ENCODE measurements around the gene AKNAD1. TPM values are rescaled to one million over a fixed set of nuclear protein-coding genes. Genes with fewer than 3 reads are reported as not detected.

AKNAD1 gene
- total RNA-seq, 1 experiment from 2014 or later: 0.07 TPM

DNA sequence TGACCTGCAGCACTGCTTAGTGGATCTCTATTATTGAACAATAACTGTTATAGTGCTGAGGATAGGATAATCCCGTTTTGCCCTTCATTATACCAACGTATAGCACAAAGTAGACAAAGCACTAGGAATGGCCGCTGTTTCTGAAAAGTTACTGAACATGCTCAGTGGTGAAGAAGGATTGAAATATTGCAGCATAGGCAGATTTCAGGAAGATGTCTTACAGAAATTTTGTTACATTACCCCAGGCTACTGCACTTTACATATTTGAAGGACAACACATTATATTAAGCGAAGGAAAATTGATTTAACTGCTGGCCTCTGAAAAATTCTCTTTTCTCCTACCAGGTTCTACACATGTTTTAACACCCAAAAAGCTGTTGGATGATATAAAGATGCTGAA lies 48.5 kb downstream of the AKNAD1 start:
- CTCF ChIA-PET: no interaction called here
- H3K36me3 ChIP-seq (ENCODE audit: low read depth, low read length): peaks cover 8% of the 10 kb centered on the region; the same call in 1 of the 2 replicates
- no peak overlapping the region for H3K4me2 ChIP-seq (ENCODE audit: low read length)
- no peaks in the 10 kb centered on the region for H3K9me3 ChIP-seq (ENCODE audit: low read length)
- no peaks in the 10 kb centered on the region for H3K27me3 ChIP-seq (ENCODE audit: low read length)
- H3K9me2 ChIP-seq (replicated peaks; ENCODE audit: low read length): no peaks in the 10 kb centered on the region
- no peaks in the 10 kb centered on the region for H3F3A ChIP-seq (ENCODE audit: low read length, unreplicated experiment)
- H3K4me1 ChIP-seq (ENCODE audit: insufficient read depth, low read length): peaks cover 11% of the 10 kb centered on the region
- ATAC-seq (no peak), DNase-seq (no peak)
- TF ChIP-seq EZH2phosphoT487 (IDR thresholded peaks at IDR 0.05; ENCODE audit: borderline replicate concordance, low read length) (no peak), EZH2 (IDR thresholded peaks at IDR 0.05; ENCODE audit: low read length, unreplicated experiment) (no peak)
- TF ChIP-seq, protein P1, sequence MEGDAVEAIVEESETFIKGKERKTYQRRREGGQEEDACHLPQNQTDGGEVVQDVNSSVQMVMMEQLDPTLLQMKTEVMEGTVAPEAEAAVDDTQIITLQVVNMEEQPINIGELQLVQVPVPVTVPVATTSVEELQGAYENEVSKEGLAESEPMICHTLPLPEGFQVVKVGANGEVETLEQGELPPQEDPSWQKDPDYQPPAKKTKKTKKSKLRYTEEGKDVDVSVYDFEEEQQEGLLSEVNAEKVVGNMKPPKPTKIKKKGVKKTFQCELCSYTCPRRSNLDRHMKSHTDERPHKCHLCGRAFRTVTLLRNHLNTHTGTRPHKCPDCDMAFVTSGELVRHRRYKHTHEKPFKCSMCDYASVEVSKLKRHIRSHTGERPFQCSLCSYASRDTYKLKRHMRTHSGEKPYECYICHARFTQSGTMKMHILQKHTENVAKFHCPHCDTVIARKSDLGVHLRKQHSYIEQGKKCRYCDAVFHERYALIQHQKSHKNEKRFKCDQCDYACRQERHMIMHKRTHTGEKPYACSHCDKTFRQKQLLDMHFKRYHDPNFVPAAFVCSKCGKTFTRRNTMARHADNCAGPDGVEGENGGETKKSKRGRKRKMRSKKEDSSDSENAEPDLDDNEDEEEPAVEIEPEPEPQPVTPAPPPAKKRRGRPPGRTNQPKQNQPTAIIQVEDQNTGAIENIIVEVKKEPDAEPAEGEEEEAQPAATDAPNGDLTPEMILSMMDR (conservative IDR thresholded peaks at IDR 0.05; ENCODE audit: low read depth, low read length): no peak
- H3K79me2 ChIP-seq (ENCODE audit: low read length): no peaks in the 10 kb centered on the region
- intact Hi-C loops (cut with micrococcal nuclease): no loop called here
- H4K20me1 ChIP-seq (ENCODE audit: low read length): no peaks in the 10 kb centered on the region
- H2AFZ ChIP-seq (ENCODE audit: low read length): no peak overlapping the region
- H3K4me3 ChIP-seq (ENCODE audit: low read length): no peak overlapping the region
- no peak overlapping the region for H3K9ac ChIP-seq (ENCODE audit: low read length)
- BruUV-seq (replicated peaks): no TSS peak
- POLR2A ChIA-PET (ENCODE audit: unreplicated experiment): no interaction called here
- no peak overlapping the region for H3K27ac ChIP-seq (ENCODE audit: low read length)

DNA sequence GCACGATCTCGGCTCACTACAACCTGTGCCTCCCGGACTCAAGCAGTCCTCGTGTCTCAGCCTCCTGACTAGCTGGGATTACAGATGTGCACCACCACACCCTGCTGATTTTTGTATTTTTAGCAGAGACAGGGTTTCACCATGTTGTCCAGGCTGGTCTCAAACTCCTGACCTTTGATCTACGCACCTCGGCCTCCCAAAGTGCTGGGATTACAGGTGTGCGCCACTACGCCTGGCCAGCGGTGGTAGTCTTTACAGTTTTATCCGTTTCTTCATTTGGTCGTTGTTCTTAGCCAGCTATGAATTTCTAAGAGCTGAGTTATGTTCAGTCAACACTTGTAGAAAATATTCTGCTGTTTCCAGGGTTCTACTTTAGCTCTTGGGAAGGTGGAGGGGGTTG lies 53.3 kb downstream of the AKNAD1 start:
- Histone ChIP-seq H3K4me2 (ENCODE audit: low read length) (no peak overlapping the region), H3K9me3 (ENCODE audit: low read length) (no peaks in the 10 kb centered on the region), H3K4me3 (ENCODE audit: low read length) (no peak overlapping the region), H4K20me1 (ENCODE audit: low read length) (no peaks in the 10 kb centered on the region), H3K79me2 (ENCODE audit: low read length) (no peaks in the 10 kb centered on the region), H3K27me3 (ENCODE audit: low read length) (no peaks in the 10 kb centered on the region), H2AFZ (ENCODE audit: low read length) (no peak overlapping the region), H3F3A (ENCODE audit: low read length, unreplicated experiment) (no peaks in the 10 kb centered on the region), H3K9ac (ENCODE audit: low read length) (no peak overlapping the region), H3K36me3 (ENCODE audit: low read depth, low read length) (peaks cover 25% of the 10 kb centered on the region; the same call in 1 of the 2 replicates), H3K9me2 (replicated peaks; ENCODE audit: low read length) (no peaks in the 10 kb centered on the region), H3K4me1 (ENCODE audit: insufficient read depth, low read length) (no peaks in the 10 kb centered on the region), H3K27ac (ENCODE audit: low read length) (no peak overlapping the region)
- no TSS peak for BruUV-seq (replicated peaks)
- CTCF ChIA-PET: no interaction called here
- no peak for ATAC-seq
- intact Hi-C loops (cut with micrococcal nuclease): no loop called here
- POLR2A ChIA-PET (ENCODE audit: unreplicated experiment): no interaction called here
- TF ChIP-seq EZH2phosphoT487 (IDR thresholded peaks at IDR 0.05; ENCODE audit: borderline replicate concordance, low read length): no peak
- no peak for TF ChIP-seq EZH2 (IDR thresholded peaks at IDR 0.05; ENCODE audit: low read length, unreplicated experiment)
- TF ChIP-seq, protein P1 (conservative IDR thresholded peaks at IDR 0.05; ENCODE audit: low read depth, low read length): no peak
- no peak for DNase-seq

DNA sequence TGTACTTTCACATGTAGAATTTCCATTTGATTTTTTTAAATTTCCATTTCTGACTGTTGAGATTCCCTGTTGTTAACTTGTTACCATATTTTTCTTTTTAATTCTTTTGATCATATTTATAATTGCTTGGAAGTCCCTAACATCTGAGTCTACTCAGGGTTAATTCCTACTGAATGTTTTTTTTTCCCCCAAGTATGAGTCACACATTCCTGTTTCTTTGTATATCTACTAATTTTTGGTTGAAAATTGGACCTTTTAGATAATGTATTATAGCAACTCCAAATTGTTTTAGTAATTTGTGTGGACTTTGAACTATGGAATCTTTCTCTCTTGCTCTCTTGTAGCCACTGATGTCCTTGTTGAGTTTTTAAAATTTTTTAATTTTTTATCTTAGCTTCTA lies 55.8 kb downstream of the AKNAD1 start:
- no peaks in the 10 kb centered on the region for H3K9me2 ChIP-seq (replicated peaks; ENCODE audit: low read length)
- H3K79me2 ChIP-seq (ENCODE audit: low read length): no peaks in the 10 kb centered on the region
- no peaks in the 10 kb centered on the region for H3K9me3 ChIP-seq (ENCODE audit: low read length)
- ATAC-seq: no peak
- H4K20me1 ChIP-seq (ENCODE audit: low read length): no peaks in the 10 kb centered on the region
- CTCF ChIA-PET: no interaction called here
- intact Hi-C loops (cut with micrococcal nuclease): no loop called here
- no peak overlapping the region for H2AFZ ChIP-seq (ENCODE audit: low read length)
- no peak overlapping the region for H3K27ac ChIP-seq (ENCODE audit: low read length)
- POLR2A ChIA-PET (ENCODE audit: unreplicated experiment): interaction anchor here (0.6 kb wide), 1 partner anchor 109 kb away, joined by 3 read pairs; the partner anchor contains the start of gene PRPF38B
- H3K9ac ChIP-seq (ENCODE audit: low read length): no peak overlapping the region
- no peaks in the 10 kb centered on the region for H3K27me3 ChIP-seq (ENCODE audit: low read length)
- BruUV-seq (replicated peaks): no TSS peak
- no peak for TF ChIP-seq EZH2phosphoT487 (IDR thresholded peaks at IDR 0.05; ENCODE audit: borderline replicate concordance, low read length)
- TF ChIP-seq, protein P1 (conservative IDR thresholded peaks at IDR 0.05; ENCODE audit: low read depth, low read length): no peak
- TF ChIP-seq EZH2 (IDR thresholded peaks at IDR 0.05; ENCODE audit: low read length, unreplicated experiment): no peak
- H3K4me3 ChIP-seq (ENCODE audit: low read length): no peak overlapping the region
- DNase-seq: no peak
- H3K4me1 ChIP-seq (ENCODE audit: insufficient read depth, low read length): no peaks in the 10 kb centered on the region
- peaks cover 25% of the 10 kb centered on the region; the same call in 1 of the 2 replicates for H3K36me3 ChIP-seq (ENCODE audit: low read depth, low read length)
- no peaks in the 10 kb centered on the region for H3F3A ChIP-seq (ENCODE audit: low read length, unreplicated experiment)
- H3K4me2 ChIP-seq (ENCODE audit: low read length): no peak overlapping the region

Measured in PC-3 (cell line).